AG10803 (cell line): Measurements from ENCODE around the gene UROS.

Experiments
- DNase-seq: peaks from one replicate; pipeline ENCODE4 v3.0.0; 2010; ENCODE audit warnings: low read depth
- H3K4me3 ChIP-seq: 2 replicates; pipeline ENCODE4 v1.5.1; 2011; ENCODE audit warnings: mild to moderate bottlenecking, low read length, control low read depth
- TF ChIP-seq, protein P1 (sequence below): conservative IDR thresholded peaks from 2 replicates; pipeline ENCODE4 v1.5.1; 2011; ENCODE audit warnings: mild to moderate bottlenecking, low read length, control low read depth, inconsistent platforms

UROS gene

DNA sequence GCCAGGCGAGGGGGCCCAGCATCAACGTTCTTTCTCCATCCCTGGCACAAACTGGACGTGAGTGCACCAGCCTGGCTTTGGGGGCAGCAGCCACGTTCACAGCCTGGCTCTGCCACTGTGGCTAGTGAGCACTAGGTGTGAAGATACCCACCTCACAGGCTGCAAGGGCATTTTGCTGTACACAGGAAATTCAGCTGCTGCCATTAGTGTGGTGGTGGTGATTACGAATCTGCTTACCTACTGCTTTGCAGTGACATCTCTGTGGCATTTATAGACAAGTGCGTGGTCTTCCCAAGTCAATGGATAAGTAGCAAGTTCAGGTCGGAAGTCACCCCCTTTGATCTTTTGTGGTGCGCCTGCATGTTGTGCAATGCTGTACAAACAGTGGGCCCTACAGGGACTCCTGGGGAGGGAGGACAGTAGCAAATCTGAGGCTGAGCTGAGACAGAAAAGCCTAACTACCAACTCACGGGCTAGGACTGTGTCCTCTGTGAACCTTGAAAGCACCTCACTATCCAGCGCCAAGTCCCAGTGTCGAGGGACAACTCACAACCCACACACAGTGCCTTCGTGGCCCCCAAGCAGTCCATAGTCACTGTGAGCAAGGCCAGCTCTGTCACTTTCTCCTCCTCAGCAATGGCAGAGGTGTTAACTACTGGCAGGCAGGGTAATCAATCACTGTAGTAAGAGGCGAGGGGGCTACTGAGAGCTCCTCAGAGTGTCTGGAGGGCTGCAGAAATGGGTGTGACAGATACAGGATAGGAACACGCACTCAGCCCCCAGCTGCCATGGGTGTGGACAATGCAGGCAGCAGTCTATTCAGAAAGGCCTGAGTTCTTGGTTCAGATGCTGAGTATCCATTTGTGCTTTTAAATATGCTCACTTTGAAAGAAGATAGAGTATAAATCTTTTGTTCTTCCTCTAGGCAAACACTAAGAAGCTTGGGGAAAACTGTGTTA is 30.4 kb downstream of the UROS start:
- TF ChIP-seq, protein P1, sequence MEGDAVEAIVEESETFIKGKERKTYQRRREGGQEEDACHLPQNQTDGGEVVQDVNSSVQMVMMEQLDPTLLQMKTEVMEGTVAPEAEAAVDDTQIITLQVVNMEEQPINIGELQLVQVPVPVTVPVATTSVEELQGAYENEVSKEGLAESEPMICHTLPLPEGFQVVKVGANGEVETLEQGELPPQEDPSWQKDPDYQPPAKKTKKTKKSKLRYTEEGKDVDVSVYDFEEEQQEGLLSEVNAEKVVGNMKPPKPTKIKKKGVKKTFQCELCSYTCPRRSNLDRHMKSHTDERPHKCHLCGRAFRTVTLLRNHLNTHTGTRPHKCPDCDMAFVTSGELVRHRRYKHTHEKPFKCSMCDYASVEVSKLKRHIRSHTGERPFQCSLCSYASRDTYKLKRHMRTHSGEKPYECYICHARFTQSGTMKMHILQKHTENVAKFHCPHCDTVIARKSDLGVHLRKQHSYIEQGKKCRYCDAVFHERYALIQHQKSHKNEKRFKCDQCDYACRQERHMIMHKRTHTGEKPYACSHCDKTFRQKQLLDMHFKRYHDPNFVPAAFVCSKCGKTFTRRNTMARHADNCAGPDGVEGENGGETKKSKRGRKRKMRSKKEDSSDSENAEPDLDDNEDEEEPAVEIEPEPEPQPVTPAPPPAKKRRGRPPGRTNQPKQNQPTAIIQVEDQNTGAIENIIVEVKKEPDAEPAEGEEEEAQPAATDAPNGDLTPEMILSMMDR, result no peak
- no peak for DNase-seq
- H3K4me3 ChIP-seq, result no peak overlapping the region

DNA sequence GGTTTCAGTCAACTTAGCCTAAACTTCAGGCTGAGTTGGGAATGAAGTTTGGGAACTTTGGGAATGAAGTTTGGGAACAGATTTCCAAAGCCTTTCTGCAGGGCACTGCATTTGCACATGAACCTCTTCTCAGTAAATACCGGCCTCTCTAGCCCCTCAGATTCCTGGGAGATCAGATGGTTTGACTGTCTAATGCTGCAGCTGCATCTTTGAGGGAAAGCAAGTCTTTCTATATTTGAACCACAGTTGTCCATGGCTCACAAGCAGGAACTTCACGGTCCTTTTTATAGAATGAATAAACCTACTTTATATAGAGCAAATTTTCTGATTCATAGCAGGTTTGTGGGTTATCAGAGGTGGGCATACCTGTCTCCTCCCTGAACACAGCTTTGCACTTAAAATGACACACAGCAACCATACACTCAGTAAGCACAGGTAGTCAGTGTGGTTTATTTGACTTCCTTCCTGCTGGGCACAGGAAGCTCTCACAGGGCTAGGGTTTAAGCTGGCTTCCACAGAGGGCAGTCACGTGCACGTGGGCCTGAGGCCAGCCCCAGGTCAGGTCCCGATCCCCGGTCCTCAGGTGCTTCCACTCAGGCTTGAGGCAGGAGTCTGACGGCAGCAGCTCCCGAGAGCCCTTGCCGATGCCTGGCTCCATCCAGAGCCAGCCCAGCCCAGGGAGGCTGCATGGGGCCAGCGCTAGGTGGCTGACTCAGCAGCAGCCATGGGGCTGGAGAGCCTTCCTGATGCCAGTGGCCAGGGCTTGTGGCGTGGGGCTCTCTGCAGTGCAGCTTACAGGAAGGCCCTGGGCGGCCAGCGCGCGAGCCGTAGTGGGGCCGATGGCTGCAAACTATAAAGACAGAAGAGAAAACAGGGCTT is 34.7 kb downstream of the UROS start:
- H3K4me3 ChIP-seq, result no peak overlapping the region
- no peak for DNase-seq
- TF ChIP-seq, protein P1, result no peak

DNA sequence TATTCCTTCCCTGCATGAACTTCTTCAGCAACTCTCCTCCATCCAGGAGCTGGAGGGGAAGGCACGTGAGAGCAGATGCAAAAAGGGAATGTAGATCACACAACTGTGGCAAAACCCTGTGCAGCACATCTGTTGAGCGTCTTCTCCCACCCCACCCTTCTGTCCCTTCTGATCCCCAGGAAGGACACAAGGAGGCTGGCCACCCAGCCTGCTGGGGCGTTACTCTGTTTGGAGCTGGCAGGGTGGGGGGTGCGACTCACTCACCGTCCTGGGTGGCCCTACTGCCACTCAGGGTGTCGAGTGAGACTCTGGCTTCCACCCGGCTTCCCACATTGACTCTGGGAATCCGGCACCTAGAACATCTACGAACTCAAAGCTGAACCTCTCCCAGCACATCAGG is 37.3 kb downstream of the UROS start:
- TF ChIP-seq, protein P1, result no peak
- no peak for DNase-seq

DNA sequence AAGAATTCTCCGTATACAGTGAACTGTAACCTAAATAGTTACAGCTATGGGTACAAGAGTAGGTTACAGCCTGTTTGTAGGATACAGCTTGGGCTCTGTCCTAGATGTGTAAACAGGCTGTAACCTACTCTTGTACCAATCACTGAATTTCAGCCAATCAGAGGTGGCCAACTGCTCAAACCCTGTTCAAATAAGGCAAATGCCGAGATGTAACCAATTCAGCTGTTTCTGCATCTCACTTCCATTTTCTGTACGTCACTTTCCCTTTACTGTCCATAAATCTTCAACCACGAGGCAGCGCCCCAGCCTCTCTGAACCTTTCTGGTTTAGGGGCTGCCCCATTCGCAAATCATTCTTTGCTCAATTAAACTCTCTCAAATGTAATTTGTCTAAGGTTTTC is 39.1 kb downstream of the UROS start:
- H3K4me3 ChIP-seq, result no peak overlapping the region
- TF ChIP-seq, protein P1, result no peak
- DNase-seq, result no peak

More for the DNA sequence above, 37.3 kb downstream of the UROS start:
- H3K4me3 ChIP-seq, result no peak overlapping the region

DNA sequence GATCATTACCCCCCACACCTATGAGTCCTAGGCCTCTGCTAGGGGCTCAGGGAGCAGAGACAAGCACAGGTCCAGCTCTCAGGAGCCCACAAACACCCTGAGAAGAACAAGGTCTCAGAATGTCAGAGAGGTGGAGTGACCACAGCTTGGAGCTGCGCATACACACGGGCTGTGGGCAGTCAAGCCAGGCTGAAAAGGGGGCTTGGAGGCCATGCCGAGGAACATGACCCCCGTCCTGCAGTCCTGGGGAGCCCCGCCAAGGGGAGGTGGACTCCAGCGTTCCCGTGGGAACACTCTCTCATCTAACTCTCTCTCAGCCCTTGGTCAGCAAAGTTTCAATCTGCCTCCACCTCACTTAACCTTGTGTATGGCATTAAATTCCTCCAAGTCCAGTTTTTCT is 39.6 kb downstream of the UROS start:
- TF ChIP-seq, protein P1, result no peak
- H3K4me3 ChIP-seq, result no peak overlapping the region
- no peak for DNase-seq

DNA sequence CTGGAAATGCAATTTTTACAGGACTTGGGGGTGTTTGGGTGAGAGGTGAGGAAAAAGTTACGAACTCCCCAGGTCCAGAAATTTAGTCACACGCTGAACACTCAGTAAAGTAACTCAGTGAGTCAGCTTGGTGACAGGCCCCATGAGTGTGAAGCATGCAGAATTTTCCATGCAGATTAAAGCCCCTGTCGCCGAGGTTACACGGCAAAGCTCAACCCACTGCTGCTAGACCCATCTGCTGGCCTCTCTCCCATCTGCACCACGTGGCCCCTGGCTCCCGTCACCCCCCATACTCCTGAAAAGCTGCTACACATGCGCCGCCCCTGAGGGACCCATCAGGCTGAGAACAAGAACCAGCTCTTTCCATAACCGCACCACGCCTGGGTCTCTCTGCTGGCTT is 40.4 kb downstream of the UROS start:
- DNase-seq, result no peak
- no peak overlapping the region for H3K4me3 ChIP-seq

More for the DNA sequence above, 40.4 kb downstream of the UROS start:
- TF ChIP-seq, protein P1, result no peak
